Measurements from ENCODE around the gene TSHZ1.

The TSHZ1 gene

GRCh38 chr18:75211626-75211952 lies 992 bp downstream of the TSHZ1 start:
- WGBS (ENCODE audit: insufficient coverage), result 0% methylated on average over 45 of the region's 66 CpGs
- Histone ChIP-seq H3K9me3 (ENCODE audit: control extremely low read depth in 1 of 5, control insufficient read depth in 4 of 5, insufficient read depth in 2 of 5, low read depth in 1 of 5, low read length in 4 of 5) (no peaks in the 10 kb centered on the region), H3K4me1 (ENCODE audit: control extremely low read depth in 1 of 4, control insufficient read depth in 4 of 4, insufficient read depth in 4 of 4, low read length in 3 of 4) (peaks cover 10 to 46% (median 35%) of the 10 kb centered on the region in 4 experiments), H3K27ac (ENCODE audit: insufficient read depth in 1 of 2, low read depth in 1 of 2, low read length in 2 of 2, poor library complexity in 1 of 2, severe bottlenecking in 2 of 2) (no peak overlapping the region), H3K27me3 (replicated peaks in 2 of 5; ENCODE audit: control insufficient read depth in 4 of 5, insufficient read depth in 5 of 5, low read length in 4 of 5) (peaks cover 0 to 10% (median 3%) of the 10 kb centered on the region in 5 experiments), H3K4me3 (ENCODE audit: control insufficient read depth in 1 of 7, extremely low read depth in 1 of 7, insufficient read depth in 4 of 7, low read depth in 2 of 7, low read length in 6 of 7) (peak overlapping the region; percentile 67 to 95 (median 84)), H3K36me3 (ENCODE audit: control insufficient read depth in 4 of 4, insufficient read depth in 4 of 4, low read length in 3 of 4) (peaks cover 0 to 4% (median 3%) of the 10 kb centered on the region in 4 experiments)
- ChIA-PET CTCF (no interaction called here), POLR2A (interaction anchor here (1.2 kb wide), 1 partner anchor 34 kb away, joined by 6 read pairs; no protein-coding TSS in a partner anchor)
- peak in 2 of 3 donors; percentile 46 to 62 for DNase-seq

- Histone ChIP-seq H3K36me3 (ENCODE audit: control insufficient read depth in 4 of 4, insufficient read depth in 4 of 4, low read length in 3 of 4) (peaks cover 0 to 4% (median 3%) of the 10 kb centered on the region in 4 experiments), H3K9me3 (ENCODE audit: control extremely low read depth in 1 of 5, control insufficient read depth in 4 of 5, insufficient read depth in 2 of 5, low read depth in 1 of 5, low read length in 4 of 5) (no peaks in the 10 kb centered on the region), H3K4me1 (ENCODE audit: control extremely low read depth in 1 of 4, control insufficient read depth in 4 of 4, insufficient read depth in 4 of 4, low read length in 3 of 4) (peaks cover 10 to 43% (median 31%) of the 10 kb centered on the region in 4 experiments), H3K4me3 (ENCODE audit: control insufficient read depth in 1 of 7, extremely low read depth in 1 of 7, insufficient read depth in 4 of 7, low read depth in 2 of 7, low read length in 6 of 7) (peak overlapping the region; percentile 67 to 95 (median 82)), H3K27ac (ENCODE audit: insufficient read depth in 1 of 2, low read depth in 1 of 2, low read length in 2 of 2, poor library complexity in 1 of 2, severe bottlenecking in 2 of 2) (no peak overlapping the region), H3K27me3 (replicated peaks in 2 of 5; ENCODE audit: control insufficient read depth in 4 of 5, insufficient read depth in 5 of 5, low read length in 4 of 5) (peaks cover 0 to 5% (median 0%) of the 10 kb centered on the region in 5 experiments)
- DNase-seq, result peak in 2 of 3 donors; percentile 54 to 66
- WGBS (ENCODE audit: insufficient coverage), result 8% methylated on average over 22 of the region's 38 CpGs
- CTCF ChIA-PET, result interaction anchor here (1.0 to 1.1 kb wide), 2 partner anchors 10 to 14 kb away, joined by 3 to 5 read pairs; no protein-coding TSS in a partner anchor
- POLR2A ChIA-PET, result interaction anchor here (1.2 kb wide), 1 partner anchor 33 kb away, joined by 6 read pairs; no protein-coding TSS in a partner anchor
Observed at GRCh38 chr18:75211953-75212750, 1.6 kb downstream of the TSHZ1 start.

- Histone ChIP-seq H3K36me3 (ENCODE audit: control insufficient read depth in 4 of 4, insufficient read depth in 4 of 4, low read length in 3 of 4) (peaks cover 0 to 4% (median 3%) of the 10 kb centered on the region in 4 experiments), H3K4me1 (ENCODE audit: control extremely low read depth in 1 of 4, control insufficient read depth in 4 of 4, insufficient read depth in 4 of 4, low read length in 3 of 4) (peaks cover 10 to 37% (median 26%) of the 10 kb centered on the region in 4 experiments), H3K4me3 (ENCODE audit: control insufficient read depth in 1 of 7, extremely low read depth in 1 of 7, insufficient read depth in 4 of 7, low read depth in 2 of 7, low read length in 6 of 7) (peak overlapping the region in 6 of 7 experiments; percentile 67 to 95 (median 80)), H3K27ac (ENCODE audit: insufficient read depth in 1 of 2, low read depth in 1 of 2, low read length in 2 of 2, poor library complexity in 1 of 2, severe bottlenecking in 2 of 2) (no peak overlapping the region), H3K27me3 (replicated peaks in 2 of 5; ENCODE audit: control insufficient read depth in 4 of 5, insufficient read depth in 5 of 5, low read length in 4 of 5) (peaks cover 0 to under 1% (median 0%) of the 10 kb centered on the region in 5 experiments), H3K9me3 (ENCODE audit: control extremely low read depth in 1 of 5, control insufficient read depth in 4 of 5, insufficient read depth in 2 of 5, low read depth in 1 of 5, low read length in 4 of 5) (no peaks in the 10 kb centered on the region)
- WGBS (ENCODE audit: insufficient coverage), result 100% methylated on average over 3 of the region's 5 CpGs
- DNase-seq, result no peak
- POLR2A ChIA-PET, result interaction anchor here (1.2 kb wide), 1 partner anchor 33 kb away, joined by 6 read pairs; no protein-coding TSS in a partner anchor
- CTCF ChIA-PET, result interaction anchor here (1.0 to 1.1 kb wide), 2 partner anchors 9 to 15 kb away, joined by 3 to 5 read pairs; no protein-coding TSS in a partner anchor
Observed at GRCh38 chr18:75212751-75213090, 2.1 kb downstream of the TSHZ1 start.

- H3K36me3 ChIP-seq (ENCODE audit: control insufficient read depth in 4 of 4, insufficient read depth in 4 of 4, low read length in 3 of 4), result peaks cover 0 to 4% (median 3%) of the 10 kb centered on the region in 4 experiments
- no peaks in the 10 kb centered on the region for H3K27me3 ChIP-seq (replicated peaks in 2 of 5; ENCODE audit: control insufficient read depth in 4 of 5, insufficient read depth in 5 of 5, low read length in 4 of 5)
- WGBS (ENCODE audit: insufficient coverage), result 100% methylated on average over 2 of the region's 5 CpGs
- no peaks in the 10 kb centered on the region for H3K9me3 ChIP-seq (ENCODE audit: control extremely low read depth in 1 of 5, control insufficient read depth in 4 of 5, insufficient read depth in 2 of 5, low read depth in 1 of 5, low read length in 4 of 5)
- no peak overlapping the region for H3K27ac ChIP-seq (ENCODE audit: insufficient read depth in 1 of 2, low read depth in 1 of 2, low read length in 2 of 2, poor library complexity in 1 of 2, severe bottlenecking in 2 of 2)
- no peak overlapping the region for H3K4me3 ChIP-seq (ENCODE audit: control insufficient read depth in 1 of 7, extremely low read depth in 1 of 7, insufficient read depth in 4 of 7, low read depth in 2 of 7, low read length in 6 of 7)
- H3K4me1 ChIP-seq (ENCODE audit: control extremely low read depth in 1 of 4, control insufficient read depth in 4 of 4, insufficient read depth in 4 of 4, low read length in 3 of 4), result peaks cover 10 to 32% (median 20%) of the 10 kb centered on the region in 4 experiments
- ChIA-PET CTCF (interaction anchor here (1.3 to 2.2 kb wide), 2 partner anchors 12 to 31 kb away, joined by 3 to 6 read pairs; no protein-coding TSS in a partner anchor), POLR2A (no interaction called here)
- no peak for DNase-seq
Observed at GRCh38 chr18:75213611-75214331, 3.2 kb downstream of the TSHZ1 start.

- Histone ChIP-seq H3K27me3 (replicated peaks in 2 of 5; ENCODE audit: control insufficient read depth in 4 of 5, insufficient read depth in 5 of 5, low read length in 4 of 5) (no peaks in the 10 kb centered on the region), H3K4me3 (ENCODE audit: control insufficient read depth in 1 of 7, extremely low read depth in 1 of 7, insufficient read depth in 4 of 7, low read depth in 2 of 7, low read length in 6 of 7) (no peak overlapping the region), H3K27ac (ENCODE audit: insufficient read depth in 1 of 2, low read depth in 1 of 2, low read length in 2 of 2, poor library complexity in 1 of 2, severe bottlenecking in 2 of 2) (no peak overlapping the region), H3K9me3 (ENCODE audit: control extremely low read depth in 1 of 5, control insufficient read depth in 4 of 5, insufficient read depth in 2 of 5, low read depth in 1 of 5, low read length in 4 of 5) (no peaks in the 10 kb centered on the region), H3K4me1 (ENCODE audit: control extremely low read depth in 1 of 4, control insufficient read depth in 4 of 4, insufficient read depth in 4 of 4, low read length in 3 of 4) (peaks cover 12 to 32% (median 20%) of the 10 kb centered on the region in 4 experiments), H3K36me3 (ENCODE audit: control insufficient read depth in 4 of 4, insufficient read depth in 4 of 4, low read length in 3 of 4) (peaks cover 0 to 4% (median 3%) of the 10 kb centered on the region in 4 experiments)
- WGBS (ENCODE audit: insufficient coverage), result 100% methylated on average over 3 of the region's 5 CpGs
- ChIA-PET POLR2A (no interaction called here), CTCF (interaction anchor here (1.3 to 2.2 kb wide), 2 partner anchors 11 to 31 kb away, joined by 3 to 6 read pairs; no protein-coding TSS in a partner anchor)
- no peak for DNase-seq
Observed at GRCh38 chr18:75214332-75214690, 3.7 kb downstream of the TSHZ1 start.

- no peaks in the 10 kb centered on the region for H3K9me3 ChIP-seq (ENCODE audit: control extremely low read depth in 1 of 5, control insufficient read depth in 4 of 5, insufficient read depth in 2 of 5, low read depth in 1 of 5, low read length in 4 of 5)
- CTCF ChIA-PET, result interaction anchor here (0.9 to 2.2 kb wide), 3 partner anchors 10 to 30 kb away, joined by 3 to 6 read pairs (median 3); no protein-coding TSS in a partner anchor
- H3K4me1 ChIP-seq (ENCODE audit: control extremely low read depth in 1 of 4, control insufficient read depth in 4 of 4, insufficient read depth in 4 of 4, low read length in 3 of 4), result peaks cover 11 to 31% (median 21%) of the 10 kb centered on the region in 4 experiments
- POLR2A ChIA-PET, result no interaction called here
- peaks cover 0 to 4% (median 3%) of the 10 kb centered on the region in 4 experiments for H3K36me3 ChIP-seq (ENCODE audit: control insufficient read depth in 4 of 4, insufficient read depth in 4 of 4, low read length in 3 of 4)
- no peak overlapping the region for H3K27ac ChIP-seq (ENCODE audit: insufficient read depth in 1 of 2, low read depth in 1 of 2, low read length in 2 of 2, poor library complexity in 1 of 2, severe bottlenecking in 2 of 2)
- WGBS (ENCODE audit: insufficient coverage), result 97% methylated on average over 10 of the region's 12 CpGs
- no peak overlapping the region for H3K4me3 ChIP-seq (ENCODE audit: control insufficient read depth in 1 of 7, extremely low read depth in 1 of 7, insufficient read depth in 4 of 7, low read depth in 2 of 7, low read length in 6 of 7)
- no peaks in the 10 kb centered on the region for H3K27me3 ChIP-seq (replicated peaks in 2 of 5; ENCODE audit: control insufficient read depth in 4 of 5, insufficient read depth in 5 of 5, low read length in 4 of 5)
- DNase-seq, result no peak
Observed at GRCh38 chr18:75214766-75215510, 4.3 kb downstream of the TSHZ1 start.

Data from common myeloid progenitor, CD34-positive (primary cell).